Activated naive CD4-positive, alpha-beta T cell treated with anti-CD3 and anti-CD28 coated beads, Interleukin-2, amount 50 U/mL, for 24 hours (primary cell): ENCODE measurements around the gene UBR3.

ENCODE experiments used
- H3K27ac Mint-ChIP-seq: one replicate; pipeline ENCODE4 v1.8.0; 2021; ENCODE audit warnings: mild to moderate bottlenecking, mixed read lengths
- H3K27me3 Mint-ChIP-seq: one replicate; pipeline ENCODE4 v1.8.0; 2021; ENCODE audit warnings: mixed read lengths
- H3K36me3 Mint-ChIP-seq: one replicate; pipeline ENCODE4 v1.8.0; 2021; ENCODE audit warnings: mixed read lengths
- H3K4me1 Mint-ChIP-seq: one replicate; pipeline ENCODE4 v1.8.0; 2021; ENCODE audit warnings: mixed read lengths
- H3K4me3 Mint-ChIP-seq: one replicate; pipeline ENCODE4 v1.8.0; 2021; ENCODE audit warnings: mild to moderate bottlenecking, mixed read lengths
- H3K9me3 Mint-ChIP-seq: one replicate; pipeline ENCODE4 v1.8.0; 2021; ENCODE audit warnings: mixed read lengths

UBR3 gene, protein sequence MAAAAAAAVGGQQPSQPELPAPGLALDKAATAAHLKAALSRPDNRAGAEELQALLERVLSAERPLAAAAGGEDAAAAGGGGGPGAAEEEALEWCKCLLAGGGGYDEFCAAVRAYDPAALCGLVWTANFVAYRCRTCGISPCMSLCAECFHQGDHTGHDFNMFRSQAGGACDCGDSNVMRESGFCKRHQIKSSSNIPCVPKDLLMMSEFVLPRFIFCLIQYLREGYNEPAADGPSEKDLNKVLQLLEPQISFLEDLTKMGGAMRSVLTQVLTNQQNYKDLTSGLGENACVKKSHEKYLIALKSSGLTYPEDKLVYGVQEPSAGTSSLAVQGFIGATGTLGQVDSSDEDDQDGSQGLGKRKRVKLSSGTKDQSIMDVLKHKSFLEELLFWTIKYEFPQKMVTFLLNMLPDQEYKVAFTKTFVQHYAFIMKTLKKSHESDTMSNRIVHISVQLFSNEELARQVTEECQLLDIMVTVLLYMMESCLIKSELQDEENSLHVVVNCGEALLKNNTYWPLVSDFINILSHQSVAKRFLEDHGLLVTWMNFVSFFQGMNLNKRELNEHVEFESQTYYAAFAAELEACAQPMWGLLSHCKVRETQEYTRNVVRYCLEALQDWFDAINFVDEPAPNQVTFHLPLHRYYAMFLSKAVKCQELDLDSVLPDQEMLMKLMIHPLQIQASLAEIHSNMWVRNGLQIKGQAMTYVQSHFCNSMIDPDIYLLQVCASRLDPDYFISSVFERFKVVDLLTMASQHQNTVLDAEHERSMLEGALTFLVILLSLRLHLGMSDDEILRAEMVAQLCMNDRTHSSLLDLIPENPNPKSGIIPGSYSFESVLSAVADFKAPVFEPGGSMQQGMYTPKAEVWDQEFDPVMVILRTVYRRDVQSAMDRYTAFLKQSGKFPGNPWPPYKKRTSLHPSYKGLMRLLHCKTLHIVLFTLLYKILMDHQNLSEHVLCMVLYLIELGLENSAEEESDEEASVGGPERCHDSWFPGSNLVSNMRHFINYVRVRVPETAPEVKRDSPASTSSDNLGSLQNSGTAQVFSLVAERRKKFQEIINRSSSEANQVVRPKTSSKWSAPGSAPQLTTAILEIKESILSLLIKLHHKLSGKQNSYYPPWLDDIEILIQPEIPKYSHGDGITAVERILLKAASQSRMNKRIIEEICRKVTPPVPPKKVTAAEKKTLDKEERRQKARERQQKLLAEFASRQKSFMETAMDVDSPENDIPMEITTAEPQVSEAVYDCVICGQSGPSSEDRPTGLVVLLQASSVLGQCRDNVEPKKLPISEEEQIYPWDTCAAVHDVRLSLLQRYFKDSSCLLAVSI (N-terminal part only)

DNA sequence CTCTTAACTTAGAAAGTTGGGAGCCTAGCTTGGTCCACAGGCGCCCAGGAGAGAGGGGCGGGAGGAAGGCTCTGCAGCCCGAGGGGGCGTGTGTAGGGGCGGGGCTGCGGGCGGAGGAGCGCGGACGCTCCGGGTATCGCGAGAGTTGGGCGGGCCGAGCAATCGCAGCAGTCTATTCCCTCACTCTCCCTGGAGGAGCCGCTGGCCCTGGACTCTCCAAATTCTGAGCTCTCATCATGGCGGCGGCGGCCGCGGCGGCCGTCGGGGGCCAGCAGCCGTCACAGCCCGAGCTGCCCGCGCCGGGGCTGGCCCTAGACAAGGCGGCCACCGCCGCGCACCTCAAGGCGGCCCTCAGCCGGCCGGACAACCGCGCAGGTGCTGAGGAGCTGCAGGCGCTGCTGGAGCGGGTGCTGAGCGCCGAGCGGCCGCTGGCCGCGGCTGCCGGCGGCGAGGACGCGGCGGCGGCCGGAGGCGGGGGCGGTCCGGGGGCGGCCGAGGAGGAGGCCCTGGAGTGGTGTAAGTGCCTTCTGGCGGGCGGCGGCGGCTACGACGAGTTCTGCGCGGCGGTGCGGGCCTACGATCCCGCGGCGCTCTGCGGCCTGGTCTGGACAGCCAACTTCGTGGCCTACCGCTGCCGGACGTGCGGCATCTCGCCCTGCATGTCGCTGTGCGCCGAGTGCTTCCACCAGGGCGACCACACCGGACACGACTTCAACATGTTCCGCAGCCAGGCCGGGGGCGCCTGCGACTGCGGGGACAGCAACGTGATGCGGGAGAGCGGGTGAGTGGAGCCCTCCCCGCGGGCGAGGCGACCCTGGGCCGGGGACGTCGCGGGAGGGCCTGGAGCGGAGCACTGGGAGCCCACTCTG lies at the start of gene UBR3:
UBR3 (plus strand) TSS at position 183 of the 869 bp plus-strand sequence; CDS start at position 237, 54 bp downstream.
- peaks cover 63% of the 10 kb centered on the region for H3K4me1 Mint-ChIP-seq
- H3K4me3 Mint-ChIP-seq: peak within 1 kb of the TSS; percentile 95

DNA sequence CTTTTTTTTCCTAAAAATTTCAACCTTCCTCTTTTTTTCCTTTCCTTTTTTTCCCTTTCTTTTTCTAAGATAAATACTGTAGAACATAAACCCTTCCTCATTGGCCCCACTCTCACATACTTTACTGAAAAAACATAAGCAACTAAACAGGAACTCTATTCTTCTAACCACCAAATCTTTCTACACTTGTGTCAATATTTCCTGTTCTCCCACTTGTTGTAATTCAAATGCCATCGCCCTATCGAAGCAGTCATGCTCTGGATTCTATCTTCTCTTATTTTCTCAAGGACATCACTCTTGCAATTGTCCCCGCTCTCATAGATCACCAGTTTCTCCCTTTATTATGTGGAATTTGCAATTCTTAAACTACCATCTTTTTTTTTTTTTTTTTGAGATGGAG lies 48.8 kb upstream of the UBR3 start:
- H3K36me3 Mint-ChIP-seq: no peaks in the 10 kb centered on the region
- H3K27me3 Mint-ChIP-seq: peaks cover 6% of the 10 kb centered on the region
- H3K27ac Mint-ChIP-seq: no peak overlapping the region
- no peaks in the 10 kb centered on the region for H3K9me3 Mint-ChIP-seq
- H3K4me3 Mint-ChIP-seq: no peak overlapping the region
- no peaks in the 10 kb centered on the region for H3K4me1 Mint-ChIP-seq

More for the DNA sequence above, at the start of gene UBR3:
- Mint-ChIP-seq H3K36me3 (peaks cover 6% of the 10 kb centered on the region), H3K9me3 (no peaks in the 10 kb centered on the region), H3K27ac (peak within 1 kb of the TSS; percentile 87), H3K27me3 (no peaks in the 10 kb centered on the region)

DNA sequence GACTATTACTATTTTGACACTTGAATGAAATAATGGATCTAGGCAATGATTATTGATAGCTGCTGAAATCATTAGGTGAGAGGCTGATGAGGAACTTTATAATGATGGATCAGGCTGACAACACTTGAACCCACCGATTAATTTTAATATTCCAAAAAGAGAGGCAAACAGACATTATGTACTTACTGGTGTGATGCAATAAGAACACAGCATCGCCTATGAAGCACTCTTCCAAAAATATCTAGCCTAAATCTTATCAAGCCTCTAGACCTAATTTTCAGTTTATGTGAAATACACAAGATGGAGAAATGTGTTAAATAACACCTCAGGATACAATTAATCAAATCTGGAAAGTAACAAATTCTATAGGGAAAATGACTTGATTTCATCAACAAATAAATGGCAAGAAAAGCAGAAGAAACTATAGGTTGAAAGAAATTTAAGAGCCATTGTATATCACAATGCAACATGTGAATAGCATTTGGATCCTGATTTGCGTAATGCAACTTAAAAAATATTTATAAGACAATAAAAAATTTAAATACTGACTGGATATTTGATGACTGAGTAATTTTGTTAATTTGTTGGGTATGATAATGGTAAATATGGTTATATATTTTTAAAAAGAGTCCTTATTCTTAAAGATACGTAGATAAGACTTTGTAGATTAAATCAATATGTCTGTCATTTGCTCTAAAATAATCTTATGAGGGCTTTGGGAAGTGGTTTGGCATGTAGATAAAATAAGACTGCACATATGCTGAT lies 45.8 kb upstream of the UBR3 start:
- no peaks in the 10 kb centered on the region for H3K4me1 Mint-ChIP-seq
- H3K4me3 Mint-ChIP-seq: no peak overlapping the region
- H3K27ac Mint-ChIP-seq: no peak overlapping the region
- no peaks in the 10 kb centered on the region for H3K36me3 Mint-ChIP-seq
- no peaks in the 10 kb centered on the region for H3K9me3 Mint-ChIP-seq
- H3K27me3 Mint-ChIP-seq: peaks cover 6% of the 10 kb centered on the region

DNA sequence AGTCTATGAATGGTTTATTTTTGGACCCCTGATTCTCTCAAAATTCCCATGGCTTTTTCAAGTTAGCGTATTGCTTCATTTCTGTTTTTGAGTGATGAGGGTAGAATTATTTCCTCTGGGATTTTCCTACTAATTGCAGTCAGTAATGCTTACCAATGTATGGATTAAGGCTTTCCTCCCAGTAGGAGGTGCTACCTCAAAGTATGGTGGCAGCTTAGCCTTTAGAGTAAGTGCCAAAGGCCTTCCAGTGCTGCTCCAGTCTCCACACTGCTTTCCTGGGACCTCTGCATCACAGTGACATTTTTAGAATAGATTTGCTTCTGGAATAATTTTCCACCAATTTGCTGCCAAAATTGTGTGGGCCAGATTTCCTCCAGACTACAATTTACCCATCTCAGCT lies 44.7 kb upstream of the UBR3 start:
- peaks cover 6% of the 10 kb centered on the region for H3K27me3 Mint-ChIP-seq
- no peaks in the 10 kb centered on the region for H3K36me3 Mint-ChIP-seq
- no peak overlapping the region for H3K4me3 Mint-ChIP-seq
- H3K9me3 Mint-ChIP-seq: no peaks in the 10 kb centered on the region
- no peak overlapping the region for H3K27ac Mint-ChIP-seq
- no peaks in the 10 kb centered on the region for H3K4me1 Mint-ChIP-seq

DNA sequence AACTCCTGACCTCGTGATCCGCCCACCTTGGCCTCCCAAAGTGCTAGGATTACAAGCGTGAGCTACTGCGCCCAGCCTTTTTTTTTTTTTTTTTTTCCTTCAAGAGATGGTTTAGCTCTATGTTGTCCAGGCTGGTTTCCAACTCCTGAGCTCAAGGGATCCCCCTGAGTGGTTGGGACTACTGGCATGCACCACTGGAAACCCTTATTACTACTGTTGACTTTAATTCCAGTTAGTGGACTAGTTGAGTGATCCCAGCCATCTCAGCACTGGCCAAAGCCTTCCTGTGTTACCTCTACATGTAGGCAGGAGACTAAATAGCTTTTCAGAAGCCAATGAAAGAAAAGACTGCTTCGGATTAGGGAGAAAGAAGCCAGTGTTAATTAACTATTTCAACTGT lies 36.7 kb upstream of the UBR3 start:
- Mint-ChIP-seq H3K4me3 (no peak overlapping the region), H3K36me3 (peaks cover 1% of the 10 kb centered on the region), H3K4me1 (peaks cover 4% of the 10 kb centered on the region), H3K9me3 (no peaks in the 10 kb centered on the region), H3K27ac (no peak overlapping the region), H3K27me3 (peaks cover 15% of the 10 kb centered on the region)

DNA sequence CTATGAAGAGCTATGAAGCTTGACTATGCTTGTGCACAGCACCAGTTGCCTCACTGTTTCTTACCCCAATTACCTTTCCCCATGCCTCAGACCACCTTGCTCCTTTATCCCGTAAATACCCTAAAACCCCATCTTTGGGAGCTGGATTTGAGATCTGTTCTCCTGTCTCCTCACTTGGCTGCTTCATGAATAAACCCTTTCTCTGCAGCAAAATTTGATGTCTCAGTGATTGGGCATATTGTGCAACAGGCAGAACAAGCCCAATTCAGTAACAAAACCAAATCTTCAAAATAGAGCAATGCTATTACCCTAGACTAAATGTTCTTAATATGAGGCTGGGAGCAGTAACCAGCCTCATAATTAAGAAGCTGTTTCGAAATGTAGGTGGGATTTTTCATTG lies 32.1 kb upstream of the UBR3 start:
- H3K27ac Mint-ChIP-seq: no peak overlapping the region
- H3K4me1 Mint-ChIP-seq: peaks cover 4% of the 10 kb centered on the region
- no peaks in the 10 kb centered on the region for H3K27me3 Mint-ChIP-seq
- H3K4me3 Mint-ChIP-seq: no peak overlapping the region
- H3K36me3 Mint-ChIP-seq: no peaks in the 10 kb centered on the region
- no peaks in the 10 kb centered on the region for H3K9me3 Mint-ChIP-seq

DNA sequence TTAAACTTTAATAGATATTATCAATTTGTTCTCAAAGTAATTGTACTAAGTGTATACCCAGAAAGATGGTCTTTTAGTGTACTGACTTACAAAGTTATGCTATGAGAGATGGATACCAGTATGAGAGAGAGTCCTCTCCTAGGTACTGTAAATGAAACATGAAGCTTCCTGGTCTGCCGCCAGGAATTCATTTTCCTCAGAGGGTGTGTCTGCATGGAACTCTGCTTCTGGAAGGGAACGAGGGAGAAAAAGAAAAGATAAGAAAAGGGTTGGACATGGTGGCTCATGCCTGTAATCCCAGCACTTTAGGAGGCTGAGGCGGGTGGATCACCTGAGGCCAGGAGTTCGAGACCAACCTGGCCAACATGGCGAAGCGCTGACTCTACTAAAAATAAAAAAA lies 30.8 kb upstream of the UBR3 start:
- Mint-ChIP-seq H3K4me1 (peaks cover 15% of the 10 kb centered on the region), H3K4me3 (no peak overlapping the region), H3K9me3 (no peaks in the 10 kb centered on the region), H3K27me3 (no peaks in the 10 kb centered on the region), H3K27ac (no peak overlapping the region), H3K36me3 (peaks cover 4% of the 10 kb centered on the region)

DNA sequence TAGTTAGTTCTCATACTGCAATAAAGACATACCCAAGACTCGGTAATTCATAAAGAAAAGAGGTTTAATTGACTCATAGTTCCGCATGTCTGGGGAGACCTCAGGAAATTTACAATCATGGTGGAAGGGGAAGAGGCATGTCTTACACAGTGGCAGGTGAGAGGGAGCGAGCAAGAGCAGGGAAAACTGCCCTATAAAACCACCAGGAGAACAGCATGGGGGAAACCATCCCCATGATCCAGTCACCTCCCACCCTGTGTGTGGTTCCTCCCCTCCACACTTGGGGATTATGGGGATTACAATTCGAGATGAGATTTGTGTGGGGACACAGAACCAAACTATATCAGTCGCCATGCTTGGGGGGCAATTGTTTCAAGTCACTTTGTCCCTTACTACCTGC lies 29.7 kb upstream of the UBR3 start:
- Mint-ChIP-seq H3K9me3 (no peaks in the 10 kb centered on the region), H3K36me3 (peaks cover 6% of the 10 kb centered on the region), H3K27me3 (no peaks in the 10 kb centered on the region), H3K27ac (peak overlapping the region; percentile 16), H3K4me1 (peaks cover 24% of the 10 kb centered on the region), H3K4me3 (no peak overlapping the region)

DNA sequence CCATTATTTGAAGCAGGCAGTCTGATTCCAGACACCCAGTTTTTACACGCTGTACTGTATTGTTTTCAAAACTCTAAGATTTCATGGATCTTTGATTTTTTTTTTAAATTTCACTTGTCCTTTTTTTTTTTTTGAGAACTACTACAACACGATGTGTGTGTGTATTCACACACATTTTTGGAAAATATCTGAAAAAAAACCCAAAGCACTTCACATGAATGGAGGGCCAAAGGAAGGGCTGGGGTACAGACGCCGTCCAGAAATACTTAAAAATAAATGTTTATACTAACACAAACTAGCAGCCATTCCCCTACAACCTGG lies 28.9 kb upstream of the UBR3 start:
- Mint-ChIP-seq H3K9me3 (no peaks in the 10 kb centered on the region), H3K27ac (peak overlapping the region; percentile 46), H3K4me3 (peak overlapping the region; percentile 87), H3K4me1 (peaks cover 29% of the 10 kb centered on the region), H3K36me3 (peaks cover 7% of the 10 kb centered on the region), H3K27me3 (no peaks in the 10 kb centered on the region)

DNA sequence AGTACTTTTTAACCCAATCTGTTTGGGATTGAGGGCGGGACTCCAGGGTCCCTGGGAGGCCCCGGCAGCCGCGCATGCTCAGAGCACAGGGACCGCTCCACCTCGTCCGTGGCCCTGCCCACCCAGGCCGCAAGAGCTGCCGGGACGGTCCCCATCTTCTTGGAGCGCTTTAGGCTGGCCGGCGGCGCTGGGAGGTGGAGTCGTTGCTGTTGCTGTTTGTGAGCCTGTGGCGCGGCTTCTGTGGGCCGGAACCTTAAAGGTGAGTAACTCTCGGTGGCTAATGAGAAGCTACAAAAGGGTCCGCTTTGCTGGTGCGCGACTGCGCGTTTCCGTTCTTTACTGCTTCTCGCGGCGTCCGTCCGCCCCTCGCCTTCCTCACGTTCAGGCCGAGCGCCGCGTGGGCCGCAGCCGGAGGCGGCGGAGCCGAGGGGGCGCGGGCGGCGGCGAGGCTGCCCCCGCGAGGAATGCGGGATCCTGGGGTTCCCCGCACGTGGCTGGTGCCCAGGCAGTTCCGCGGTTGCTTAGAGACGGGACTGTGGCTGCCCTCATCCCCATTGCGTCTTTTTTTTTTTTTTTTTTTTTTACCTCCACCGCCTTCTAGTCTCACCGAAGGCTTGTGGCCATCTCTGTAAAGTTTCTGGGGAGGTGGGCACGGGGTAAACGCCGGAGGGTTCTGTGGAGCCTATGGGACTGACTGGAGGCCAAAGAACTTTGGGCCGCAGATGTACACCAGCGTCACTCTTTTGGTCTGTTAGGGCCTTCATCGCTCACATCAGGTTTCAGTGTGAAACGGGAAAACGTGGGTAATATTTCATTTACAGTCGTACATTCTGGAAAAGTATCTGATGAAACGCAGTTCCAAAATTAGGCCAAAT lies 28.3 kb upstream of the UBR3 start, which contains the start of gene SSB:
SSB (plus strand) TSS at position 154 of the 875 bp plus-strand sequence. CDS start 2,090 bp downstream, outside the sequence.
- Mint-ChIP-seq H3K27ac (peak within 1 kb of the TSS; percentile 97), H3K9me3 (no peaks in the 10 kb centered on the region), H3K36me3 (peaks cover 7% of the 10 kb centered on the region), H3K27me3 (no peaks in the 10 kb centered on the region), H3K4me3 (peak within 1 kb of the TSS; percentile 87), H3K4me1 (peaks cover 31% of the 10 kb centered on the region)

DNA sequence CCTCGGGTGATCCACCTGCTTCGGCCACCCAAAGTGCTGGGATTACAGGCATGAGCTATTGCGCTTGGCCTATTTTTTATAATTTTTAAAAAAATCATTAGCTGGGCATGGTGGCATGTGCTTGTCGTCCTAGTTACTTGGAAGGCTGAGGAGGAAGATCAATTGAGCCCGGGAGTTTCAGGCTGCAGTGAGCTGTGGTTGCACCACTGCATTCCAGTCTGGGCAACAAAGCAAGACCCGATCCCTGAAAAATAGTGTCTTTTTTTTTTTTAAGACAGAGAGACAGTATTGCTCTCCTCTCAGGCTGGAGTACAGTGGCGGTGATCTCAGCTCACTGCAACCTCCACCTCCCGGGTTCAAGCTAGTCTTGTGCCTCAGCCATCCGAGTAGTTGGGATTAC lies 23.8 kb upstream of the UBR3 start:
- no peaks in the 10 kb centered on the region for H3K9me3 Mint-ChIP-seq
- no peak overlapping the region for H3K27ac Mint-ChIP-seq
- peaks cover 38% of the 10 kb centered on the region for H3K4me1 Mint-ChIP-seq
- H3K27me3 Mint-ChIP-seq: no peaks in the 10 kb centered on the region
- peaks cover 10% of the 10 kb centered on the region for H3K36me3 Mint-ChIP-seq
- H3K4me3 Mint-ChIP-seq: no peak overlapping the region

DNA sequence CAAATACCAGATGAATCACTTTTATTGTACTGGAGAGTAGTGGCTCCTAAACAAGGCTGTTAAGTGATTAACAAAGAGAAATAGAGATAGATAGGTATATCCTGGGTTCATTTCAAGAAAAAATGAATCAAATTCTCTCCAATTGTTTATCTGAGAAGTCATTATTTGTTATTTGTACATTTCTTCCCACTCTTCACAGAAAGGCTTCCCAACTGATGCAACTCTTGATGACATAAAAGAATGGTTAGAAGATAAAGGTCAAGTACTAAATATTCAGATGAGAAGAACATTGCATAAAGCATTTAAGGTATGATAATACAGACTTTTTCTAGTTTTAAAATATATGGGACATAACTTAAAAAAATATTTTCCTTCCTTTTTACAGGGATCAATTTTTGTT lies 20.7 kb upstream of the UBR3 start:
- Mint-ChIP-seq H3K9me3 (no peaks in the 10 kb centered on the region), H3K27me3 (no peaks in the 10 kb centered on the region), H3K4me3 (no peak overlapping the region), H3K36me3 (peaks cover 15% of the 10 kb centered on the region), H3K27ac (peak overlapping the region; percentile 46), H3K4me1 (peaks cover 23% of the 10 kb centered on the region)

DNA sequence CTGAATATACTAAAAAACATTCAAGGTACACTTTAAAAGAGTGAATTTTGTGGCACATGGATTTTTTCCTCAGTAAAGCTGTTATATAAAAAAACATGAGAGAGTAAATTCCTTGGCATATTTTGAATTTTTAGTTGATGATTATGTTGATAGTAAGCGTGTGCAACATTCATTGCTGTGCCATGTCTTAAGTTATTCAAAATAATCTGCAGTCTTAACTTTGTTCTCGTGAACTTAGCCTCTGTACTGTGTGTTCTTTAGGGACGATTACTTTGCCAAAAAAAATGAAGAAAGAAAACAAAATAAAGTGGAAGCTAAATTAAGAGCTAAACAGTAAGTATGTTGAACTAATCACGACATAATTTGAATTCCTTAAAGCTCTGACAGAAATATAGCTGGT lies 19.0 kb upstream of the UBR3 start:
- peaks cover 15% of the 10 kb centered on the region for H3K36me3 Mint-ChIP-seq
- no peaks in the 10 kb centered on the region for H3K27me3 Mint-ChIP-seq
- no peaks in the 10 kb centered on the region for H3K9me3 Mint-ChIP-seq
- H3K4me1 Mint-ChIP-seq: peaks cover 8% of the 10 kb centered on the region
- no peak overlapping the region for H3K27ac Mint-ChIP-seq
- no peak overlapping the region for H3K4me3 Mint-ChIP-seq
